NCI-H1694 (cell line): ENCODE results near the gene SUSD1.
"Not testable (repeated sequence)": the region's sequence is repeated elsewhere in the genome, so short reads cannot be mapped to it uniquely, and the experiment has no call there.

ENCODE experiments used
- DNase-seq: peaks from one replicate; lab custom pipeline; 2025; lab: John Stamatoyannopoulos, UW

Gene SUSD1

GRCh38 chr9:112174965-112175795 lies at the start of gene SUSD1:
Gene SUSD1, minus strand, starts transcription at chr9:112175297. Its CDS starts 62 bp downstream, at chr9:112175235.
- no peak for DNase-seq

DNA sequence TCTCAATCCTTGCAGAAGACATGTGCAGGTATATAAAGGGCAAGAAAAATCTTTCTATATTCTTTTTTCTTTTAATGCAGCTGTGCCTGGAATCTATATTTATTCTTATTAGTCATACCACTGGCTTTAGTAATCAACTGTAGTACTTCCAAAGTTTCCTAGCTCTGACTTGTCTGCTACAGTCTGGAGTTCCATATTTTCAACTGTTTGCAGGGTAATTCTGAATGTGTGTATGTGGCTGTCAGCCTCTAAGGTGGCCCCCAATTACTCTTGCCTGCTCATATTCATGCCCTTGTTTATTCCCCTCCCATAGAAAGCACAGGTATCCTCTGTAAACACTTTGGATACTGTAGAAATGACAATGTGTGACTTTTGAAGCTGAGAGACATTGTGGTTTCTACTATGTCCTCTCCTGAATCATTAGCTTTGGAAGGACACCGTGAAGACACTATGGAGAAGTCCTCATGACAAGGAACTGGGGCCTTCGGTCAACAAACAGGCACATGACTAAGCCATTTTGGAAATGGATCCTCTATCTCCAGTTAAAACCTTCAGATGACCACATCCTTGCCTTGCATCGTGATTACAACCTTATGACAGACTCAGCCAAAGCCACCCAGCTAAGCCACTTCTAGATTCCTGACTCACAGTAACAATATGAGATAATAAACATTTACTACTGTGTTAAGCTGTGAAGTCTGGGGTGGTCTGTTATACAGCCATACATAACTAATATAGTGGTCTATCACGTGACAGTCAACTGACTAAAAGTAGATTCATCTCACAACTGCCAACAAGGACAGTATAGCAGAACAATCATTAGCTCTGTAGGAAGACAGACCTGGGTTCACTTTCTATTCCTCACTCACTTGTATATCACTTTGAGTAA lies 49.5 kb upstream of the SUSD1 start:
- DNase-seq: no peak

DNA sequence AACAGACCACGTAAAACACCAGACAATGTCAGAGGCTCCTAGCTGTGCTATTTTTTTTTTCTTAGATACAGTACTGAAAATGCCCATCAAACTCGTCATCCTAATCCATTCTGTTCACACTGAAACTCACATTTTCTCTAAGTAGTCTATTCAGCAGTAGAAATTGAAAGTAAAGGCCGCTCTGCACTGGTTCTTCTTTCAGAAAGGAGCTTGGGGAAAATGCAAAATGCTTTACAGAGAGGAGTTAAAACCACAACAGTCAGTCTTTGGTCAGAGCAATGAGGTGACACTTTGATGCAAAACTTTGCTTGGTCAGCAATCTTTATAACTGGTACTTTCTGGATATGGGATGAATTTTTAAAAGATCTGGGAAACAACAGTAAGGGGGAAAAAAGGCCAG lies 43.8 kb upstream of the SUSD1 start:
- DNase-seq: no peak

DNA sequence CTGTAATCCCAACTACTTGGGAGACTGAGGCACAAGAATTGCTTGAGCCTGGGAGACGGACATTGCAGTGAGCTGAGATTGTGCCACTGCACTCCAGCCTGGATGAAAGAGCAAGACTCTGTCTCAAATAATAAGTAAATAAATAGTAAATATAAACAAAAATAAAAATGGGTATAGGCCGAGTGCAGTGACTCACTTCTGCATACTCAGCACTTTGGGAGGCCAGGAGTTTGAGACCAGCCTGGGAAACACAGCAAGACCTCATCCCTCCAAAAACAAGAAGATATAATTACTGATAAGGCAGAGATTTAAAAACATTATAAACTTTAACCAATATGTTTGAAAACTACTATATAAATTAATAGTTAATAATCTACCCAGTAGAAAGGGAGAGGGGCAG lies 37.8 kb upstream of the SUSD1 start:
- DNase-seq: no peak

DNA sequence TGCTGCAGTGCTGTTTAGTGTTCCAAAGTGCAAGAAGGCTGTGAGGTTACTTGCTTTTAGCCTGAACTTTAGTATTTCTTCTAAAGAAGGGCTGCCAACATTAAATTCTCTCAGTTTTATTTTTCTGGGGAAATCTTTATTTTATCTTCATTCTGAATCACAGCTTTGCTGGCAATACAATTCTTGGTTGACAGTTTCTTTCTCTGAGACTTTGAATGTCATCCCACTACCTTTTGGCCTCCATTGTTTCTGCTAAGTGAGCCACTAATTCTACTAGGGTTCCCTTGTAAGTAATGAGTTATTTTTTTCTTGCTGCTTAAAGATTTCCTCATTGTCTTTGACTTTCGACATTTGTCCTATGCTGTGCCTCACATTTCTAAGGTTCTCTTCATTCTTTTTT lies 32.4 kb upstream of the SUSD1 start:
- DNase-seq: no peak

GRCh38 chr9:112203536-112203935 lies 28.4 kb upstream of the SUSD1 start:
- DNase-seq: no peak

DNA sequence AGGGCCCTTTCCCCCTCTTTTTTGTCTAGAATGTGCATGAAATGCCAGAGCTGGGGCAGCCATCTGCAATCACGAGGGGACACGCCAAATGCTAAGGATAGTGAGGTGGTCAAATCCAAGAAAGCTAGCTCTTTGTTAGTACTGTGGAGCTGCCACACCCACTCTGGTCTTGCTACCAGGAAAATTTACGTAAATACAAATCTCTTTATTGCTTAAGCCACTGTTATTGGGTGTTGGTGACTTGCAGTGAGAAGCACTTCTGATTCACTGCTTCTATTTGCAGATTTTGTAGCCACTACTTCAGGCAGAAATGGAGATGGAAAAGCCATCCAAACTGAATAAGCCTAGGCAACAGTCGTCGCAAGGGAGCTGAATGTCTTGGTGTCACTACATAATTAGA lies 25.6 kb upstream of the SUSD1 start:
- no peak for DNase-seq

- DNase-seq: no peak
Measured at GRCh38 chr9:112198646-112199045, 23.5 kb upstream of the SUSD1 start.

GRCh38 chr9:112194969-112195431 lies 19.9 kb upstream of the SUSD1 start:
- no peak for DNase-seq

- no peak for DNase-seq
Measured at GRCh38 chr9:112193572-112194288, 18.6 kb upstream of the SUSD1 start.

DNA sequence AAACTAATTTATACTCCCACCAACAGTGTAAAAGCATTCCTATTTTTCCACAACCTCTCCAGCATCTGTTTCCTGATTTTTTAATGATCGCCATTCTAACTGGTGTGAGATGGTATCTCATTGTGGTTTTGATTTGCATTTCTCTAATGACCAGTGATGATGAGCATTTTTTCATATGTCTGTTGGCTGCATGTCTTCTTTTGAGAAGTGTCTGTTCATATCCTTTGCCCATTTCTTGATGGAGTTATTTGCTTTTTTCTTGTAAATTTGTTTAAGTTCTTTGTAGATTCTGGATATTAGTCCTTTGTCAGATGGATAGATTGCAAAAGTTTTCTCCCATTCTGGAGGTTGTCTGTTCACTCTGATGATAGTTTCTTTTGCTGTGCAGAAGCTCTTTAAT lies 15.2 kb upstream of the SUSD1 start:
- DNase-seq: not testable (repeated sequence)

- no peak for DNase-seq
Measured at GRCh38 chr9:112188884-112189283, 13.8 kb upstream of the SUSD1 start.

- no peak for DNase-seq
Measured at GRCh38 chr9:112187404-112187803, 12.3 kb upstream of the SUSD1 start.

- no peak for DNase-seq
Measured at GRCh38 chr9:112186695-112187094, 11.6 kb upstream of the SUSD1 start.

- DNase-seq: no peak
Measured at GRCh38 chr9:112184946-112185345, 9.8 kb upstream of the SUSD1 start.

GRCh38 chr9:112184221-112184620 lies 9.1 kb upstream of the SUSD1 start:
- no peak for DNase-seq

DNA sequence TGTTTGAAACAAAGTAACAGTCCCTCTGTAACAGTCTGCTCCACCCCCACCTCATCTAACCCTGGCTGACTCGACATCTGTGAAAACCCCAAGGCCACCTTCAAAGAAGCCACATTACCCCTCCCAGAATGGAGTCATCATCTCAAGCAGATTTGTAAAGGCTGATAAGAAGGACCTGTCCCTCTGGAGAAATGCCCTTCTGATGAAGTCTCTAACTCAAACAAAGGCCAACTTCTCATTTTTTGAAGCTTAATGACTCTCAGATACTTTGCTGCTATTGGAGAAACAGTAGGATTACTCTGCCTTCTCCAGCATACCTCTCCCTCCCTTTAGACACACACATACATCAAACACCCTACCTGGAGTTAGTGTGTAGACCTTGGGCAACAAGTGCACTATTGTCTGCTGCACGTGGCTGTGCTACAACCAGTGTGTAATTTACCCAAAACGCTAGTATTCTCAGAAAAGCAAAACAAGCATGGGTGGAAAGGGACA lies 5.3 kb upstream of the SUSD1 start:
- DNase-seq: no peak

GRCh38 chr9:112179816-112180215 lies 4.7 kb upstream of the SUSD1 start:
- DNase-seq: no peak

- no peak for DNase-seq
Measured at GRCh38 chr9:112176524-112176923, 1.4 kb upstream of the SUSD1 start.

GRCh38 chr9:112175796-112176315 lies 759 bp upstream of the SUSD1 start:
- no peak for DNase-seq

- DNase-seq: no peak
Measured at GRCh38 chr9:112174222-112174964, 704 bp downstream of the SUSD1 start.
